Stimulated activated CD4-positive, alpha-beta T cell treated with anti-CD3 and anti-CD28 coated beads, Interleukin-1b, Interleukin-23, amount 100 ng/mL, for 24 hours (primary cell): ENCODE measurements around the gene DRD3.

Experiments used
- DNase-seq, 4 experiments: peaks; one replicate each; pipeline ENCODE4 v3.0.0-alpha.2; 2020; ENCODE audit warnings: low read depth in 4 of 4, low spot score in 1 of 4

Gene DRD3

DNA sequence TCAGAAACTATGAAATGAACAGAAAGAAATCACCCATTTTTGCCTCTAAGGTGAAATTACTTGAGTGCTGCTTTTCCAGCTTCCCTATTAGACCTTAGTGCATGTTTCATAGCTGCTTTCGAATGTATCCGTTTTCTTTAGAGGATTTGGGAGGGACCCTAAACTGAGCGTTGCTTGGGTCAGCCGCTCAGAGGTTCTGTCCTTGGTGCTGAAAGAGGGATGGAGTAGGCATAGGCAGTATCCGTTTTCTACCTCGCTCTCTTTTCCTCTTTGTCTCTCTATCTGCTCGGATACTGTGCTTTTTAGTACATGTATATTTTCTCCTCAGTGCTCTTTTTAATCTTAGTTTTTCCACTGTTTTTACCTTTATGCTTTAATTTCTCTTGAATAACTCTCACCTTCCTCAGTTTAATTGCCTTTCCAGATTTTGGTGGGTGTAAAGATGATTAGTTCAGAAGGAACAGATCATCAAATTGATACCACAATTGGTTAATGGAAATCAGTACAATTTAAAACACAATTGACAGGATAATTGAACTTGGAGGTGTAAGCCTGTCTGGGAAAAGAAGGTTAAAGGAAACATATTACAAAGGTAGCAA is at the start of gene DRD3:
DRD3 (minus strand) TSS at position 283 of the 599 bp plus-strand sequence. CDS start 7,060 bp downstream, outside the sequence.
- no peak for DNase-seq

DNA sequence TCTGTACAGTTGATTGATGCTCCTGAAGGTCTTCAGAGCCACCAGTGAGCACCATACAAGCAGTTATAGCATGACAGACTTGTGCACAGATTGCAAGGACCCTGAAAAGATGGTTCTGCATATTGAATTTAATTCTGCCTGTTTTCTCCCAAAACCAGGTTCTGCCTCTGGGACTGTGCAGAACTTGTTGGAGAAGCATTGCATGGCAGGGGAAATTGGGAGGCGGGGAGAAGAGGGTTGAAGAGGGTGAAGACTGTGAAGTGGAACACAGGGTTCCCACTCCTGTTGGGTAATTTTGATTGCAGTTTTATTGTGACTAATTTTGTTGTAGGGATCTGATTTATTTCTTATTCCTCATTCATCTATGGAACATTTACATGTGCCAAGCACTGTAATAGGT is 48.2 kb upstream of the DRD3 start:
- no peak for DNase-seq

DNA sequence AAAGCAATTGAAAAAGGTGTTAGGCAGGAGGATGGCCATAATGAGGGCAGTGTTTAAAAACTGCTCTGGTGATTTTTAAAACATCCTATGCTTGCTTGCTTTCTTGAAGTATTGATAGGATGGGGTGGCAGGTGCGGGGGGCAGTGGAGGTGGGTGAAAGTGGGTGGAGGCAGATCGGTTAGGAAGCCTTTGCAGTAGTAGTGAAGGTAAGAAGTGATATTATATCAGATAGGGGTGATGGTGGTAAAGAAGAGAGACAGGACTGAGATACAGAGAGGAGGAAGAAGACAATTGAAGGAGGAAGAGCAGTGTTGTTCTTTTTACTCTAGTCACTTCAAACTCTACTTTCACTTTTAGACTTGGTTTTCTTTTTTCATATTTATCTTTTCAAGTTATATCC is 47.5 kb upstream of the DRD3 start:
- DNase-seq: no peak

DNA sequence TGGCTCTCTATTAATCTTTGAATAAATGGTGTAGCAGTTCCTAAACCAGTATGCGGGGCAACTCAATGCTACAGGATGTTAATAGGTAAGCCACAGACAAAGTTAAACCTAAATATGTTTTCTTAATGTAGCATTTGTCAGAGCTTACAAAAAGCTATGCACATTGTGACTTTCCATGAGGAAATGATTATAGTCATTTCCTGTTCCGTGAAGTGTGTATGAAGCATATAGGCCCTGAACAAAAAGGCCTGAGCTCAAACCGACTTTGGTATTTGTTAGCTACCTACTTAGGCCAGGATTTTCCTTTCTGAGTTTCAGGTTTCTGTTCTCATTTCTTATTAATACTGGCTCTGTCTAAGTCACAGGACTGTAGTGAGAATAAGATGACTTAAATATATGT is 44.3 kb upstream of the DRD3 start:
- DNase-seq: no peak

DNA sequence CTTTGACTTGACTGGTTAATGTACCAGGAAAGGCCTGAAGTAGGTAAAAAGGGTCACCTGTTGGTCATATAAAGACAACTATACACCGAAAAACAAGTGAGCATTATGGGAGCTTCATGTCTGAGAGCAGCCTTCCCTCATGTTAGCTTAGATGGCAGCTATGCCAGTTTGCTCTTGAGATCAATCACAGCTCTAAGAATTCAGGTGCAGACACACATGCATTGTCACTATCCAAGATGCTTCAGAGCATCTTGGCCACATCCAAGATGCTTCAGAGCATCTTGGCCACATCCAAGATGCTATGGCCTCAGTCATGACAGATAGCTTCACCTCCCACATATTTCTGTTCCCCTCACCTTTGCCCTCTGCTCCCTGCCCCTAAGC is 43.0 kb upstream of the DRD3 start:
- DNase-seq: no peak

DNA sequence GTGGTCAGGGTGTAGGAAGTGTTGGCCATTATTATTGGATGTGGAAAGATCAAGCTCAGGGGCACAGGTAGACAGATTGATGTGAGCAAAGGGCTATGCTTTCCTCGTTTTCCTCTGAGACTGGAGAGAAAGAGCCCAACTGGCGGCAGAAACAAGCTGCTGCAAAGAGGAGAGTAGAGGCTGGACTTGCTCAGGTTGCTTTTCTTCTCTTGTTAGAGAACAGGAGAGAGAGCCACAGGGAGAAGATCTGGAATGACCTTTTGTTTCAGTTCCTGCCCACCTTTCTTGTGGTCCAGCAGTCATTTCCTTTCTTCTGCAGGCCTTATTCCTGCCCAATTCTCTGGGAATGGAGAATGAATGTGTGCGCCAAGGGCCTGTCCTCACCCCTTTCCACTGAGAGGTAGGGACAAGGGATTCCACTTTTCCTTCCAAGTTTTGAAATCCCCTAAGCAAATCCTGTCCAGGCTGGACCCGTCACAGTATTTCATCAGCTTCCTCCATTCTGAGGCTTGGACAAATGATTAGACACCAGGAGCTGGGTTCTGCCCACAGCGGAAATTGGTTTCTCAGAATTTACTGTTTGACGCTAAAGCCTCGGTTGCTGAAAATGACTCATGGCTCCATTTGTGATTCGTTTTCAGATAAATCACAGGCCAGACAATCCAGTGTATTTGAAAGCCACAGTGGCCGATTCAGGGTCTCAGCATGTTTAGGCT is 42.5 kb upstream of the DRD3 start:
- DNase-seq: no peak

DNA sequence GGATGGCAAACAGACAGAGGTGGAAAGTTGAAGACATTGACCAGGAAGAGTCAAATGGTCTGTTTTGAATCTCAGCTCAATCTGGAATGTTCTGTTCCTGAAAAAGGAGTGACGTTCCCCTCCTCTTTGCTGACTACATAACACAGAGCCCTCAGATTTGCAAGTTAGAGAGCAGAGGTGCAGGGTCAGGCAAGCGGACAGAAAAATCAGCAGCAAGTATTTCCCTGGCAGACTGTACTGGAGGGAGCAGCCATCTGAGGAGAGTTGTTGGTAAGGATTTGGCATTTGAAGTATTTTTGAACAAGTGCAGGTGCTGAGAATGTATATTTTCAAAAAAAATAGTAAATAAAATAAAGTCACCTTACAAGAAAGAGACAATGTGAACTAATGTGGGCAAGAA is 40.9 kb upstream of the DRD3 start:
- no peak for DNase-seq

DNA sequence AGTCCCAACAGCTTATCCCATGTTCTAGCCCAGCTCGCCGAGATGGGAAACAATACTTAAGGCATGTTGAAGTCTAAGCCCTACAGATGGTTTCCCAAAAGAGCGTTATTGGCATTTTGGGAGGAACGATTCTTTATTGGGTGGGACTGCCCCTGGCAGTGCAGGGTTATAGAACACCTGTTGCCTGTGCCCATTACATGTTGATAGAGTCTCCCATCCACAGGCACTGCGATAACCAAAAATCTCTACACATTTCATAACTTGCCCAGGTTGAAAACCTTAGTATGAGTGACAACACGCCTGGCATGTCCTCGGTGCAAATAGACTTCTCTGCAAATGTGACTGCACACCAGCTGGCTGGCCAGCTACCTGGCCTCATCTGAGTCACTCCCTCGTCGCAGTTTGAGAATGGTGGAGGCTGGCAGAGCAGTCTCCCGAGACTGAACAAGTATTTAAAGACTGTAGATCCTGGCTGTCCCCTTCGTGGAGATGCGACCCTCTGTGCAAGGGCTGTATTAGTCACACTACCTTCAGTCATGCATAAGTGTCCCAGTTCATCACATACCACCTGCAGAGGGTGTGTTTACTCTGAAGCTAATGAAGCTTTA is 39.8 kb upstream of the DRD3 start:
- no peak for DNase-seq

DNA sequence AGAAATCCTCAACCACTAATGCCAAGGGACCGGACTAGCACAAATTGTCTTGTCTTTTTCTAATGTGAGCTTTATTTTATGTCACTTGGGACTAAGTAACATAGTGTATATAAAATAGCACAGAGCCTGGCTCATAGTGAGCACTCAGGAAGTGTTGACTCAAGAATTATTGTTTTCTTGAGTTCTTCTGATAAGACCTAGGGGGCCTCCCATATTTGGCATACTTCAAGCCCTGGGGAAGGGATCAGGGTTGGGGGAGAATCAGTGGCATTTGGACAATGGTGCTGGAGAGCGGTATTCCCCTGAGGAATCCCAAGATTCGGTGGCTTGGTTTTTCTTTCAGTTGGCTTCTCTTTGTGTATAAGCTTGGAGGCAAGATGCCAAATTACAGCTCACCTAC is 39.2 kb upstream of the DRD3 start:
- no peak for DNase-seq

DNA sequence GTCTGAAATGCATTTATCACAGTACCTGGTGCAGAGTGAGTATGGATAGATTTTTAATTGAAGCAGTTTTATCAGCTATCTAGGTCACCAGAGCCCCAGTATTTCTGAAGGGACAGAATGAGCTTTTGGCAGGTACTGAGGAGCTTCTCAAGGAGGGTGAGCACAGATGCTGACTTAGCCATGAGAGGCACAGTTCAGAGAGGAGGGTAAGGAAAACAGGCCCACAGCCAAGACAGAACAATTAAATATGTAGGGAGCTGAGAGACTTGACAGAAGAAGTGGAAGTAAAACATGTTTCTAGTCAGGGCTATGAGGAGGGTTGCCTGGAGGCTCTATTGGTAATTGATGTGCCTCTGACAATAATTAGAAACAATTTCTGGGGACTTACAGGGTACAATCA is 38.4 kb upstream of the DRD3 start:
- DNase-seq: no peak

DNA sequence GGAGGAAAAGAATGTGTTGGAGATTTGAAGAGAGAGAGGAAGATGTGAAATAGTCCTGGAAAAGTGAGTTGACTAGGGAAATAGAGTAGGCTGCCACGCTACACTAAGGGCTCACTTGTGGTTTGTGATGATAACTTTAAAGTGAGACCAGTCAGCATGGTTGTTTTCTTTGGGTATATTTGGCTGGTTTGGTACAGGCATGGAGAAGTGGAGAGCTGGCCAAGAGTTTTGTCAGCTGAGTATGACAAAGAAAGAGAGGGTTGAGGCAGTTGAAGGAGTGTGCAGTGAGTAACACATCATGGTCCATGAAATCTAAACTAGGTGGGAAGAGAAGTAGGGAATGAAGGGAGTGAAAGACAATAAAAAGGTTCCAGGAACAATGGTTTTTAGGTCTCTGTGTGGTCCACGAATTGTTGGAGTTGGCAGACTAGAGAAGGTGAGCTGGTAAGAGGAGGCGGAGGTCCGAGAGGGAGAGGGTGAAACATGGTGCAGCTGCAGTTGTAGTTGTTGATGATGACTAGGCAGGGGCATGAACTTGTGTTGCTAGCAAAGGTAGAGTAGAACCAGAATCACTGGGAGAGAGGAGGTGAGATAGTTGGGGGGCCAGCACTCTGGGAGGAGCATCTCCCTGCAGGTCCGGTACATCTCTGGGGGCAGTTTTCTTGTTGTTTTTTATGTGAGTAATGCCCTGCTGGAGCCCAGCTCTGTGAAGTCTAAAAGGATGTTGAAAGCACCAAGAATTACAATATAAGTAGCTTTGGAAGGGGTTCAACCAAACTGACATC is 37.5 kb upstream of the DRD3 start:
- no peak for DNase-seq

DNA sequence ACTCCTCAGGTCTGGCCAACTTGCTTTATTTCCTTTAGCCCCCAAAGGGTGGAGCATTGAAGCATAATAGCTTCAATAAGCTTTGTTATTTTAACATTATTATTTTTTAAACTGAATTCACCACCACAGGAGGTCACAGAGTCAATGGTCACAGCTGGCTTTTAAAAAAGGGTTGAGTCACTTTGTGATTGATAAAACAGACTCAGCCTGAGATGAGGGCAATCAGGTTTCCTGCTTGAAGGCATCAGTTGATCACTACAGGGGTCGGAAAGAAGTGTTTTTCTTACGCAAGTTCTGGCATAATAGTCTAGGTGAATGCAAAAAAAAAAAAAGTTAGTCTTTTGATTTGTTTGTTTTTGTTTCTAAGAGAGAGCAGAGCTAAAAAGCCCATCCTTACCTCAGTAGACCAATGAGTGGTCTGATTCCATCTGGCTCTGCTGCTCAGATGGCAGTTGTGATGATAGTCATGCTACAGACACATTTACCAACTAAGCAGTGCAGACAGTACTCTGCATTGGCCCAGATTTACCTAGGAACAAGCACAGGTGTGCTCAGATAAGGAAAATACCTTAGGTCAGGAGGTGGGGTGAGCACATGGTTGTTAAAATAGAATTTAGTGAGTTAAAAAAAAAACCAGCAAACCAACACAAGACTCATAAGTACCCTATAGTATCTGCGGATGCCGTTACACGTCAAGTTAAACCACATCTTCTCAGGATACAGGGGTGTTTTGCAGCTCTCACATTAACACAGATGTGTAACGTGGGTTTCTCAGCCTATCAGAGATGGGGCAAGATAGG is 35.9 kb upstream of the DRD3 start:
- DNase-seq: no peak

DNA sequence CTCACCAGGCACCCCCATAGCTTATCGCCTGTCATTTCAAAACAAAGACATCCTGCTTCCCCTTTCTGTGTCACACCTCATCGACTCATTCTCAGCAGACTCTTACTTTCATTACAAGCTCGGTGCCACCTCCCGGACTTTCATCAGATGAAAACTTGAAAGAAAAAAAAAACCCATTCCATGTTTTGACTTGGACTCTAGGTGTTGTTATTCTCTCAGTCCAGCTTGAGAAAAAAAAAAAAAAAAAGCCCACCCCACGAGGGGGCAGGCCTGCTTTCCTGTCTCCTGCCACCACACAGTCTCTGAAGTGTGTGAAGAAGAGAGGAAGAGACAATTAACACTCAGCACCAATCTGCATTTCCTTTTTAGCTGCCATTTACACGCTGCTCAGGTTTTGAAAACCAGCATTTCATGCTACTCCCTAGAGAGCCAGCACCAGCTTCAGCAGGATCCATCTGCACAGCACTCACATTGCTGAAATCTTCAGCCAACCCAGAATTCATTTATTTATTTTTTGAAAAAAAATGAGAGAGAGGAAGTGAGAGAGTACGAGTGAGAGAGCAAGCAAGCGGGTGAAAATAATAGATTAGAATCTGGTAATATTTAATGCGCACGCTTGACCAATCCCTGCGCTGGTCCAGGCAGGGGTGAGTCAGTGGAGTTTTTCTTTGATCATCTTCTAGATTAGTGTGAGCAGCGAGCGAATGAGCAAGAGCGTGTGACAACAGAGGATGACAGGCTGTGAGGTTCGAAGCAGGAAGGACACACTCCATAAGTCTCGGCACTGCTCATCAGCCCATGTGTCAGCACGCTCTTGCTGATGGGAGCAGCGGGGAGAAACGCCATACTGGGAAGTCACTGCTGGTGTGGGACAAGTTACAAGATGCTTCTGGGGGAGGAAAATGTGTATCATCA is 35.0 kb upstream of the DRD3 start:
- DNase-seq: peak in 3 of 4 experiments; percentile 38 to 63 (median 55)

DNA sequence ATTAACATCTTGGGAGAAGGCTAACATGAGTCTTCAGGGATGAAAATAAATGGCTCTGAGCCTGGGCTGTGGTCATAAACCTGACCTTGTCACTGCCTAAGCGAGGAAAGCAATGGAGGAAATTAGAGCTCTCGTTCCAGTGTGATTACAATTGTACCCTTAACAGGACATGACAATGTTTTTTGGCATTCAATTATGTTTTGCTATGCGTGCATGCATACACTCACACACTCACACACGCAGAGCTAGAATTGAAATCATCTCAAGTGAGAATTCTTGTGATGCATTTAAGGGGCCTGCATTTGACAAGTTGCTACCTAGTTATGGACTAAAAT is 34.4 kb upstream of the DRD3 start:
- no peak for DNase-seq

DNA sequence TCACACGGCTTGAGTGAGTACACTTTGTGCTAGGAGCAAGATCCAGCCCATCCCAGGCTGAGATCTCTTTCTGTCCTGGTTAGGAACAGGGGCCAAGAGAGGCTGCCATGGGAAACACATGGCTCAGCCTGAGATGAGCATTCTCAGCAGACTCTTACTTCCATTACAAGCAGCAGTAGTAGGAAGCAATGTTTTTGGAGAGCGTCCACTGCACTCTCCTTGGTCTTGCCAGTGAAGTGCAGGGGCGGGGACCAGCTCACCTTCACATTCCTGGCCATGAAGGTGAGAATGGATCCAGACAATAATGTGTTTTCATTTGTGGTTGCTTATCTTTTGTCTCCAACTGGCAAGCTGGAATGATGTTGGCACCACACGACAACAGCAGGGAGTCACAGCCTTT is 33.8 kb upstream of the DRD3 start:
- DNase-seq: no peak

DNA sequence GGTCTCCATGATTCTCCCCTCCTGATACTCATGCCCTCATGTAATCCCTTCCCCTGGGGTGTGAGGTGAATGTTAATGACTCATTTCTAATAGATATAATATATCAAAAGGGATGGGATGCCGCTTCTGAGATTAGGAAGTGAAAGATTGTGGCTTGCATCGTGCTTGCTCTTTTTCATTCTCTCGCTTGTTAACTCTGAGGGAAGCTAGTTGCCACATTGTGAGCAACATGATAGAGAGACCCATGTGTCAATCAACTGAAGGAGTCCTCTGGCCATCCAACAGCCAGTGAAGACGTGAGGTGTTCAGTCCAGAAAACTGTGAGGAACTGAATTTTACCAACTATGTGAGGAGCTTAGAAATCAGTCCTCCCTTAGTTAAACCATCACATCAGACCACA is 28.9 kb upstream of the DRD3 start:
- no peak for DNase-seq

DNA sequence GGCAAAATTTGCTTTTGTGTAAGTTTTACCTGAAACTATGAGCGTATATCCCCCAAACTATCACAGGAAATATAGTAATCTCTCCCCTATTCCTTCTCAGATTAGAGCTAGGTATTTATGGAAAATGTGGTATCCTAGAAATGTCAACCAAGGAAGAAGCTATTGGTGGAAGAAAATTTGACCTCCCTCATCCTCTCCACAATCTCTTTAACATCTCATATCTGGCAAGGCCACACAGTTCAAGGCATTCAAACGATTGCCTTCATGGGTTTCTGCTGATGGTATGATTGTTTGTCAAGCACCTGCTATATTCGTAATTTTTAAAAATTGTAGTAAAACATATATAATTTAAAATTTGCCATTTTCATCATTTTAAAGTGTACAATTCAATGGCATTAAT is 27.5 kb upstream of the DRD3 start:
- no peak for DNase-seq

DNA sequence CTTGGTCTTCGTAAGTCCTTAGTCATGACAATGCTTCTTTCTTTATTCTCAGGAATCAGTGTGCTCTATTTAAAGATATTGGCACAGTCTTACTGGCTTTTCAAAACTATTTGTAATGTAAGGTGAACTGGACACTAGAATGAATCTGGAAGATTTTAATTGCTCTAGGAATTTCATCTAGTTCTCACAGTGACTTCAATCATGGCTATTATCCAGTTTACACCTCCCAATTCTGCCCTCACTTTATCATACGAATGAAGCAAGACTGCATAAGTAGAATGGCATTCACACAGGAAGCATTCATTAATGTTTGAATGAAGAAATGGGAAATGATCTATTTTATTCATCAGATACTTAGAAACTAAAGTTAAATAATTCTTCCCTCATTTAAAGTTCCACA is 26.7 kb upstream of the DRD3 start:
- no peak for DNase-seq

DNA sequence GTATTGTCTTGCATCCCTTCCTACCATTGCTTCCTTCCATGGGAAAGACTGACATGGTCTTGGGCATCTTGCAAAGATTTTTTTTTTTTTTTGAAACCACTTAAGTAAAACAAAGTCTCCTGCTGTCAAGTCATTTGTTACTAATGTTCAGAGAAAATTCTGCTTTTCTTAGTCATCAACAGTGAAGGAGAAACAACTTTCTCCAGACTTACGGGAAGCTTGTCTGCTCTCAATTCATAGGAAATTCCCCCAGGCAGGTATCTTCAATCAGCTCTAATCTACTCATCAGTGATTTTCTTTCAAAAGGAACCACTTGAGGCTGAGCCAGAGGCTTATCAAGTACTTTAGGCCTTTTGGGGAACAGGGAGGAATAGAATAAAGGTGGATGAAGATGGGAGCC is 15.9 kb upstream of the DRD3 start:
- DNase-seq: no peak

DNA sequence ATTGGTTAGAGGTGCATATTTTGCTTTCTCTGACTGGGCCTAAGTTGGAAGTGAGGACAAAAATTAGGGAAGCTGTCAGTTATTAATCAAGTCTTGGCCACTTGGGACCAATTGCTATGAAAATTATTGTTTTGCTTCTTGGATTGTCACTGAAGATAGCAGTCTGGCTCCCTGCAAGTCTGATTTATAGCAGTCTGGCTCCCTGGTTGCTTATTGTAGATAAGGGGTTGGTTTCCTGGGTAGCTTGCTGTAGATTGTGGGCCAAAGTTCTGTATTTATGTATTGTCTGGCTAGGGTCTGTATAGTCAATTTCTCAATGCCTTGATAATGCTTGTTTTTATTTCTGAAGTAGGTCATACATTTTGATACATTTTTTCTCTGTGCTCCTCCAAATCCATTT is 13.3 kb upstream of the DRD3 start:
- DNase-seq: no peak
